HFF-Myc (cell line): ENCODE measurements around the gene FARP2.
"Not testable (repeated sequence)": the region's sequence is repeated elsewhere in the genome, so short reads cannot be mapped to it uniquely, and the experiment has no call there.

Experiments
- DNase-seq: peaks from one replicate; pipeline ENCODE4 v3.0.0-alpha.2; 2011; ENCODE audit warnings: low read depth; ENCODE audit errors: extremely low read depth
- H3K4me3 ChIP-seq: replicated peaks from 2 replicates; pipeline ENCODE4 v1.5.1; 2011; ENCODE audit warnings: low read depth, mild to moderate bottlenecking, control low read depth, low read length
- CTCF ChIP-seq: IDR thresholded peaks from 2 replicates; pipeline ENCODE4 v1.5.1; 2012; ENCODE audit warnings: mild to moderate bottlenecking, low read depth, low read length, control low read depth; ENCODE audit errors: missing control alignments

FARP2 gene

DNA sequence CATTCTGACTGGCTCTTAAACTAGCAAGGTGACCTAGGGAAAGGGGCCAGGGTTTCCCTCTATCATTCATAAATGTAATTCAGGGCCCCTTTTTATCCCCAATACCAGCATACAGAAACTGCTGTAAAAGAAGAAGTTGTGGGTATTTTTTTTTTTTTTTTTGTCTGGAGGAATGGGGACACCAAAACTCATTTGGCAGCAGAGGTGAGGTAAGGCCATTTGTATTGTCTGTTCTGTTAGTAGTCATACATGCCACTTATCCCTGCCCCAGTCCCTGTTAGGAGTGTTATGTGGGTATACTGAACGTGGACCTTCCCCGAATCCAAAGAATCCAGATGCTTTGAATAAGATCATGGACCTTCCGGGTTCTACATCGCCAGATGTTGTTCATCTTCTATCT, 38.7 kb upstream of the FARP2 start:
- peak overlapping the region; percentile 90 for H3K4me3 ChIP-seq
- TF ChIP-seq CTCF: no peak
- DNase-seq: no peak

DNA sequence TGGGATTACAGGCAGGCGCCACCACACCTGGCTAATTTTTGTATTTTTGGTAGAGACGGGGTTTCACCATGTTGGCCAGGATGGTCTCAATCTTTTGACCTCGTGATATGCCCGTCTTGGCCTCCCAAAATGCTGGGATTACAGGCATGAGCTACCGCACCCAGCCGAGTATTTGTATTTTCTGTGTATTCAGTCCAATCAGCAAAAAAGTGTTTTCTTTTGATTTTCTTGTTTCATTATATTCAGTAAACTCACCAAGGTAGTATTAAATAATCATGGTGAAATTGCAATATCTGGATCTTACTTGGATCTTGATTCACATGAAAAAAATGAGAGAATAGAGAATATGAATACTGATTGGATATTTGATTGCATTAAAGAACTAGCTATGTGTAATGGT, 37.3 kb upstream of the FARP2 start:
- not testable (repeated sequence) for DNase-seq
- peak overlapping the region; percentile 90 for H3K4me3 ChIP-seq

DNA sequence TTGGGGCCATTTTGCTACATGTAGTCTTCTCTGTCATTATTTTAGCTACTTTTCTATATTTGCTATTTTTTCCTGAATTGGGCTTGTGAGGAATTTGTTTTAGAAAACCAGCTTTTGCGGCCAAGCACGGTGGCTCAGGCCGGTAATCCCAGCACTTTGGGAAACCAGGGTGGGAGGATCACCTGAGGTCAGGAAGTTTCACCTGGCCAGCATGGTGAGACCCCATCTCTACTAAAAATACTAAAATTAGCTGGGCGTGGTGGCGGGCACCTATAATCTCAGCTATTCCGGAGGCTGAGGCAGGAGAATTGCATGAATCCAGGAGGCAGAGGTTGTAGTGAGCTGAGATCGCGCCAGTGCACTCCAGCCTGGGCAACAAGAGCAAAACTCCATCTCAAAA, 35.7 kb upstream of the FARP2 start:
- no peak for TF ChIP-seq CTCF
- DNase-seq: no peak

DNA sequence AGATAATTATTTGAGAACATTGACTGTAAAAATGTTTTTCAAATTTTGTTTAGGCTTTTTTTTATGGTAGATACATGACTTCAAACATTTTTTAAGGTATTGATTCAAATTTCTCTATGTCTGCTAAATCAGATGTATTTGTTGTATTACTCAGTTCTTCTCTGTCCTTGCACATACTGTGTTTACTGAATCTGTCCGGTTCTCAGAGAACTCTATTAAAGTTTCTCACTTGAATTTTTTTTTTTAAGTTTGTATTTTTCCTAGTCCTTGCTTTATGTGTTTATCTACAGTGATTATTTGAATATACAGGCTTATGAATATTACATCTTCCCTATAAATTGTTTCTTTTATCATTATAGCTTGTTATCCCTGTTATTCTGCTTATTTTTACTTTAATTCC, 35.1 kb upstream of the FARP2 start:
- no peak for TF ChIP-seq CTCF
- no peak for DNase-seq
- no peak overlapping the region for H3K4me3 ChIP-seq

More for the DNA sequence above, 35.7 kb upstream of the FARP2 start:
- H3K4me3 ChIP-seq: no peak overlapping the region

- TF ChIP-seq CTCF: no peak
- no peak overlapping the region for H3K4me3 ChIP-seq
- DNase-seq: no peak
Observed at GRCh38 chr2:241321886-241322285, 34.2 kb upstream of the FARP2 start.

- TF ChIP-seq CTCF: no peak
- no peak for DNase-seq
- H3K4me3 ChIP-seq: no peak overlapping the region
Observed at GRCh38 chr2:241323778-241324177, 32.3 kb upstream of the FARP2 start.

GRCh38 chr2:241324775-241325174, 31.3 kb upstream of the FARP2 start:
- TF ChIP-seq CTCF: no peak
- H3K4me3 ChIP-seq: no peak overlapping the region
- DNase-seq: no peak

- H3K4me3 ChIP-seq: no peak overlapping the region
- DNase-seq: no peak
- TF ChIP-seq CTCF: no peak
Observed at GRCh38 chr2:241325257-241325656, 30.8 kb upstream of the FARP2 start.
